Stimulated activated naive B cell treated with anti-CD40 and anti-IgM and Interleukin-4, amounts not matched to agents 10 μg/mL and 1 μg/mL and 100 μg/mL, for 72 hours (primary cell): Measurements from ENCODE around the gene TUBA8.
"Not testable (repeated sequence)": the region's sequence is repeated elsewhere in the genome, so short reads cannot be mapped to it uniquely, and the experiment has no call there.

Experiments used
- ATAC-seq, 2 donors: fragments of 150-1000 bp; cut with Tn5 transposase; replicated peaks; 2 replicates each; pipeline ENCODE4 v1.10.0; 2021; ENCODE audit warnings: moderate library complexity in 1 of 2
- DNase-seq: peaks from one replicate; pipeline ENCODE4 v3.0.0; 2021
- H3K27ac Mint-ChIP-seq: one replicate; pipeline ENCODE4 v1.8.0; 2022; ENCODE audit warnings: mild to moderate bottlenecking, mixed read lengths
- H3K27me3 Mint-ChIP-seq, 2 donors: one replicate each; pipeline ENCODE4 v1.8.0; 2022; ENCODE audit warnings: mixed read lengths in 2 of 2
- H3K36me3 Mint-ChIP-seq, 2 donors: one replicate each; pipeline ENCODE4 v1.8.0; 2022; ENCODE audit warnings: mixed read lengths in 2 of 2, mild to moderate bottlenecking in 1 of 2
- H3K4me1 Mint-ChIP-seq, 2 donors: one replicate each; pipeline ENCODE4 v1.8.0; 2022; ENCODE audit warnings: mixed read lengths in 2 of 2, mild to moderate bottlenecking in 1 of 2
- H3K4me3 Mint-ChIP-seq, 2 donors: one replicate each; pipeline ENCODE4 v1.8.0; 2022; ENCODE audit warnings: mild to moderate bottlenecking in 2 of 2, mixed read lengths in 2 of 2, moderate library complexity in 1 of 2
- H3K9me3 Mint-ChIP-seq, 2 donors: one replicate each; pipeline ENCODE4 v1.8.0; 2022; ENCODE audit warnings: mixed read lengths in 2 of 2, mild to moderate bottlenecking in 1 of 2

TUBA8 gene

DNA sequence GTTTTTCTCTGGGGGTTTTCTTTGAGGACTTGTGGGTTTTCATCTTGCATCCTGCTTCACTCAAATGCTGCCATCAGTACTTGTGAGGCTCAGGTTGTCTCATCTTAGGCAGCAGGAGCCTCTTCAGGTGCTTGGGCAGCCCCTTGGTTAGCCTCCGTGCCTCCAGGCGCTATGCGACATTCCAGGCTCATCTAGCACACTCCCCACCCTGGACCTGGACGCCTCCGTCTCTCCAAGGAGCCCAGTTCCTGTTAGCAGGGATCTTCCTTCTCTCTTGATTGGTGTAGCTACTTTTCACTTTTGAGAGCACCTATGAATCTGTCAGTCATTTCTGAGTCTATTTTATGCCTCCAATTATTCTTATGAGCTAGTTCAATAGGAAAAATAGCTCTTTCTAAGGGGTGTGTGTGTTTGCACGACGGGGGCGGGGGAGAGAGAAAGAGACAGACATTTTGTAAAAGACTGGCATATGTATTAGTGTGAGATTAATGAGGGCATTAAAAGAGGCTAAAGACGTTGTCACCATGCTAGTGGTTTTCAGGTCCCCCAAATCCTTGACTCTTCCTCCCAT, 7.8 kb downstream of the TUBA8 start:
- H3K9me3 Mint-ChIP-seq, result no peaks in the 10 kb centered on the region

DNA sequence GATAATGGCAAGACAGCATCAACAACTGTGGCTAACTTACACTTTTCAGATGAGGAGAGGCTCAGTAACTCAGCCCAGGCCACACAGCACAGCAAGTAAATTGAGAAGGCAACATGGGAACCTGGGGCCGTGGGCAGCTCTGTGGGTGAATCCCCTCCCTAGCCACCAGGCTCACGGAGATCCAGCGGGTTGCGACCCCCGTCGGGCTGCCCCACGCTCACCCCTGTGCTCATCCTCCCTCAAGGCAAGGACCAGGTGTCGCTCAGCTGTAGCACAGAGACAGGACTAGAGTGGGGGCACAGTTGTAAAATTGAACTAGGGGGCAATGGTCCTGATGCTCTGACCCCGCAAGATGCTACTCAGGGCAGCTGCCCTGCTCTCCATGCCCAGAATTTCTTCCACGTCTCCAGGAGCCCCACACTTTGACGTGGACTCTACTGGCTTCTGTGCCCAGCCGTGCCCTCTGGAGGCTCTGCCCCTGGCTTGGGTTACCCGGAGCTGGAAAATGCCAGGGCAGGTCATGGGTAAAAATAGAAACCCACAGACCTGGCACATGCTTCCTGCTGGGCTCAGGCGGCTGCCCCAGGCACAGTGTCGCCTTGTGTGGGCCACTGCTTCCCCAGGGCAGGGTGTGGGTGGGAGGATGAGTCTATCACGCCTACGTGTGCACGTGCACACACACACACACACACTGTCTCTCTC, 9.0 kb downstream of the TUBA8 start:
- DNase-seq (no peak), ATAC-seq (peak; percentile 63 to 65)
- Mint-ChIP-seq H3K4me3 (no peak overlapping the region), H3K36me3 (peaks cover 0 to 11% of the 10 kb centered on the region in 2 donors), H3K4me1 (peaks cover 17 to 27% of the 10 kb centered on the region in 2 donors), H3K27me3 (peaks cover 0 to 9% of the 10 kb centered on the region in 2 donors), H3K9me3 (no peaks in the 10 kb centered on the region), H3K27ac (peak overlapping the region; percentile 4)

More for the DNA sequence above, 7.8 kb downstream of the TUBA8 start:
- ATAC-seq, result no peak
- H3K4me3 Mint-ChIP-seq, result no peak overlapping the region
- no peak for DNase-seq
- peaks cover 0 to 20% of the 10 kb centered on the region in 2 donors for H3K27me3 Mint-ChIP-seq
- H3K36me3 Mint-ChIP-seq, result peaks cover 0 to 3% of the 10 kb centered on the region in 2 donors
- peaks cover 28 to 38% of the 10 kb centered on the region in 2 donors for H3K4me1 Mint-ChIP-seq
- H3K27ac Mint-ChIP-seq, result no peak overlapping the region

DNA sequence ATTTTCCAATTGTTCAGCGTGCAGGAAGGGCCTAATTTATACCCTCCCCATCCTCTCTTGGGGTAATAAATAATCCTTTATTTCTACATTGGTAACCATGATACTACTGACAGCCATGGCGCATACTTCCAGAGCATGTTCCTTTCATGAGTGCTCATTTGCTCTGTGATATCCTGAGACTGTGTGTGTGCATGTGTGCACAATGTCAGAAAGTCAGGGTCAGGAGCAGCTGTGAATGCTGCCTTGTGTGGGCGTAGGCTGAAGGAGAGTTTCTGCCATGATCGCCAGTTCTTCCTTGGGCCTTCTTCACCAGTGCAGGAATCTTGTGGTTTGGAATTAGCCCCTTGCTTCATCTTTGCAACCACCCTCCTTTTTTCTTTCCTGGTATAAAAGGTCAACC, 10.2 kb downstream of the TUBA8 start:
- Mint-ChIP-seq H3K9me3 (no peaks in the 10 kb centered on the region), H3K27ac (no peak overlapping the region), H3K4me3 (no peak overlapping the region), H3K36me3 (peaks cover 0 to 11% of the 10 kb centered on the region in 2 donors), H3K27me3 (peaks cover 0 to 9% of the 10 kb centered on the region in 2 donors), H3K4me1 (peaks cover 15 to 22% of the 10 kb centered on the region in 2 donors)
- DNase-seq (no peak), ATAC-seq (no peak)

DNA sequence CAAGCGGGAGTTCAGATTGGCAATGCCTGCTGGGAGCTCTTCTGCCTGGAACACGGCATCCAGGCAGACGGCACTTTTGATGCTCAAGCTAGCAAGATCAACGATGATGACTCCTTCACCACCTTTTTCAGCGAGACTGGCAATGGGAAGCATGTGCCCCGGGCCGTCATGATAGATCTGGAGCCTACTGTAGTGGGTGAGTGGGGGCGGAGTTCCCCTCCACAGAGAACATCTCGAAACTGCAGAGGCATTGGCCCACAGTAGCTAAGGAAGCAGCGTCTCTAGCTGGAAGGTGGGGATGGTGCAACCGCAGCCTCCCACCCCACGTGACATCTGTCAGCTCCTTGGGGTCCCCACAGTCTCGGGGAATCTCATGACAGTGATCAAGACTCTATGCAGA, 10.9 kb downstream of the TUBA8 start:
- Mint-ChIP-seq H3K9me3 (no peaks in the 10 kb centered on the region), H3K36me3 (peaks cover 3 to 18% of the 10 kb centered on the region in 2 donors), H3K27me3 (peaks cover 0 to 9% of the 10 kb centered on the region in 2 donors), H3K4me3 (no peak overlapping the region), H3K4me1 (peaks cover 13 to 21% of the 10 kb centered on the region in 2 donors), H3K27ac (no peak overlapping the region)
- no peak for DNase-seq
- no peak for ATAC-seq

DNA sequence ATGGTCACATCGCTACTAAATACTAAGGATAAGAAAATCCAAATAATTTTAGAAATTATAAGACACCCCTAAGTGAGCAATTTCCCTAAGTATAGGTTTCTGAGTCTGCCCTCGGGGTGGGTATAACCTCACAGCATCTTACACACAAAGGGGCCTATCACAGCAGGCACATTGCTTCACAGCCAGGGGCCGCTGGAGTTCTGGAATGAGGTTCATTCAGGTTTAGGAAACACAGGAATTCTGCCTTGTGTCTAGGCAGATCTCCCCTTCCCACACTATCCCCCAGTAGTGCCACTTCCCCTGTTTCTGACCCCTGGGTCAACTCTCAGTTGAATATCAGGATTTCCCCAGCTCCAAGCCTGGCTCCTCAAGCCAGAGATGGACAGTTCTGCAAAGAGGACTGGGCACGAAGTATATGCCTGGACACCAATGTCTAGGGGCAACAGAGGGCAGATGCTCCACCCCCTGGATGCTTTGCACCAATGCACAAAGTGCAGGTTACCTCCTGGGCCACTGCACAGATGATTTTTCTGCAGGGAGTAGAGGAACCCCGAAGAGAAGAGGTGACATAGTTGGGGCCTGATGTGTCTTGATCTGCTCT, 11.4 kb downstream of the TUBA8 start:
- DNase-seq (no peak), ATAC-seq (no peak)
- Mint-ChIP-seq H3K4me1 (peaks cover 13 to 21% of the 10 kb centered on the region in 2 donors), H3K27ac (no peak overlapping the region), H3K27me3 (peaks cover 0 to 9% of the 10 kb centered on the region in 2 donors), H3K9me3 (no peaks in the 10 kb centered on the region), H3K4me3 (no peak overlapping the region), H3K36me3 (peaks cover 7 to 23% of the 10 kb centered on the region in 2 donors)

DNA sequence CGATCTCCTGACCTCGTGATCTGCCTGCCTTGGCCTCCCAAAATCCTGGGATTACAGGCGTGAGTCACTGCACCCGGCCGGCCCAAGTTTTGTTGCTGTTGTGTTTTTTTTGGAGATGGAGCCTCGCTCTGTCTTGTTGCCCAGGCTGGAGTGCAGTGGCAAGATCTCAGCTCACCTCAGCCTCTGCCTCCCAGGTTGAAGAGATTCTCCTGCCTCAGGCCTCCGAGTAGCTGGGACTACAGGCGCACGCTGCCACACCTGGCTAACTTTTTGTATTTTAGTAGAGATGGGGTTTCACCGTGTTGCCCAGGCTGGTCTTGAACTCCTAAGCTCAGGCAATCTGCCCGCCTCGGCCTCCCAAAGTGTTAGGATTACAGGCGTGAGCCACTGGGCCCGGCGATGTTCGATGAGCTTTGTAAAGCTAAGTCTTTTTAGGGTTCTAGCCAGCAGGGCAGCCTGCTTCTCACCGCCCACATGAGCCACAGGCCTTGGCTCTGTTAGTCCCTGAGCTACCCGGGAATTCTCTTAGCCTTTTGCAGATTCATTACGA, 12.9 kb downstream of the TUBA8 start:
- not testable (repeated sequence) for DNase-seq, H3K4me3 Mint-ChIP-seq, H3K27ac Mint-ChIP-seq, H3K27me3 Mint-ChIP-seq, ATAC-seq, H3K9me3 Mint-ChIP-seq
- H3K4me1 Mint-ChIP-seq, result peaks cover 13 to 19% of the 10 kb centered on the region in 2 donors
- peaks cover 7 to 27% of the 10 kb centered on the region in 2 donors for H3K36me3 Mint-ChIP-seq

DNA sequence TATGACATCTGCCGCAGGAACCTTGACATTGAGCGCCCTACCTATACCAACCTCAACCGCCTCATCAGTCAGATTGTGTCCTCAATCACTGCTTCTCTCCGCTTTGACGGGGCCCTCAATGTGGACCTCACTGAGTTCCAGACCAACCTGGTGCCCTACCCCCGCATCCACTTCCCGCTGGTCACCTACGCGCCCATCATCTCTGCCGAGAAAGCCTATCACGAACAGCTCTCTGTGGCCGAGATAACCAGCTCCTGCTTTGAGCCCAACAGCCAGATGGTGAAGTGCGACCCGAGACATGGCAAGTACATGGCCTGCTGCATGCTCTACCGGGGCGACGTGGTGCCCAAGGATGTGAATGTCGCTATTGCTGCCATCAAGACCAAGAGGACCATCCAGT, 16.0 kb downstream of the TUBA8 start:
- DNase-seq (no peak), ATAC-seq (no peak)
- Mint-ChIP-seq H3K27ac (no peak overlapping the region), H3K27me3 (no peaks in the 10 kb centered on the region), H3K9me3 (no peaks in the 10 kb centered on the region), H3K36me3 (peaks cover 13 to 35% of the 10 kb centered on the region in 2 donors), H3K4me1 (no peaks in the 10 kb centered on the region), H3K4me3 (no peak overlapping the region)

DNA sequence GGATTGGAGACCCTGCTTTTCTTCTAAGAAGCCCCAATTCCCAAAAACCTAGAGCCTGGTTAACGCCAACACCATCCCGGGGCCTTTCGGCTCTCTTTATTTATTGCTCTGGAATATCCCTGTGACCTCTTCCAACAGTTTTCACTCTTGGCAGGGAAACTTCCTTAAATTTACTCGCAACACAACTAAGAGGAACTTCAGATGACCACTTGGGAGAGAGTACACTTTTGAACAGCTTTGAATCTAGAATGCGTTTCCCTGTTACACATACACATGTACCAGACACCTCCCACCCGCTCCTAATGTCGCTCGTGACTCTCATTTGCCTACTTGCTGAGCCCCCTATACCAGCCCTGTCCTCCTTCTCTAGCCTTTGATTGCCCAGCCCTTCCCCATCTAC, 19.4 kb downstream of the TUBA8 start:
- DNase-seq (no peak), ATAC-seq (no peak)
- no peaks in the 10 kb centered on the region for H3K4me1 Mint-ChIP-seq

DNA sequence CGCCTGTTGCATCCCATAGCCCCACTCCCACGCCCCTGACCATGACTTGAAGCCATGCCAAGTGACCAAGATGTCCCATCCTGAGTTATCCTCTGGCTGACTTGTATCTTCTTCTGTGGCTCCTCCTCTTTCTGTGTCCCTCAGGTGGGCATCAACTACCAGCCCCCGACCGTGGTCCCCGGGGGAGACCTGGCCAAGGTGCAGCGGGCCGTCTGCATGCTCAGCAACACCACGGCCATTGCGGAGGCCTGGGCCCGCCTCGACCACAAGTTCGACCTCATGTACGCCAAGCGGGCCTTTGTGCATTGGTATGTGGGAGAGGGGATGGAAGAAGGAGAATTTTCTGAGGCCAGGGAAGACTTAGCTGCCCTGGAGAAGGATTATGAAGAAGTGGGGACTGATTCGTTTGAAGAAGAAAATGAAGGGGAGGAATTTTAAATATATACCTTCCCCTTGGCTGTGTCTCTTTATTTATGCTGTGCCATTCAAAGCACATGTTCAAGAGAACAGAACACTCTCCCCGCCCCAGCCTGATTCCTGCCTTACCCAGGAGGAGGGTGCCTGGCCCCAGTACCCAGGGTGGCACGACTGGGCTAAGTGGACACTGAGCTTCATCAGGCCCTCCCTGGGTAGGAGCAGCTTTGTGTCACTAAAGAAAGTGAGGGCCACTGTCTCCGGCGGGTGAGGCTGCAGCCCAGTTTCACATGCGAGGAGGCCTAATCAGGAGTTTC, 20.3 kb downstream of the TUBA8 start:
- ATAC-seq (no peak), DNase-seq (no peak)
- no peaks in the 10 kb centered on the region for H3K9me3 Mint-ChIP-seq
- H3K4me3 Mint-ChIP-seq, result no peak overlapping the region
- no peaks in the 10 kb centered on the region for H3K27me3 Mint-ChIP-seq
- H3K4me1 Mint-ChIP-seq, result no peaks in the 10 kb centered on the region
- peaks cover 14 to 29% of the 10 kb centered on the region in 2 donors for H3K36me3 Mint-ChIP-seq
- H3K27ac Mint-ChIP-seq, result no peak overlapping the region

More for the DNA sequence above, 19.4 kb downstream of the TUBA8 start:
- peaks cover 14 to 29% of the 10 kb centered on the region in 2 donors for H3K36me3 Mint-ChIP-seq
- H3K4me3 Mint-ChIP-seq, result no peak overlapping the region
- no peak overlapping the region for H3K27ac Mint-ChIP-seq
- no peaks in the 10 kb centered on the region for H3K9me3 Mint-ChIP-seq
- no peaks in the 10 kb centered on the region for H3K27me3 Mint-ChIP-seq

DNA sequence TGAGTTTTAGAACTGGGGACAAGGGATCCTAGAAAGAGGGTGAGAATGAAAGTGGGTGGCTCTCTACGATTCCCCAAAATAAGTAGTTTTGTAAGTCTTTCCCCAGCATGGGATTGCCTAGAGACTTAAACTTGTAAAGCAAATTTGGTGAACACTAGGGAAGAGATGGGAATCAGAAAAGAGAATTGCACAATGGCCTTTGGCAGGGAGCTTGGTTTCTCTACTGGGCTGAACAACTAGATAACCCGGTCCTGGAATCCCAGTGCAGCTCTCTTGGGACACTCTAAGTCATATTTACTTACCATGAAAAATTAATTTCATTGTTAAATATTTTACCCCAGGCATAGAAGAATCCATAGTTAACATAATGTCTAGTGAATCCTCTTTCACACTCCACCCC, 22.8 kb downstream of the TUBA8 start:
- no peak overlapping the region for H3K4me3 Mint-ChIP-seq

DNA sequence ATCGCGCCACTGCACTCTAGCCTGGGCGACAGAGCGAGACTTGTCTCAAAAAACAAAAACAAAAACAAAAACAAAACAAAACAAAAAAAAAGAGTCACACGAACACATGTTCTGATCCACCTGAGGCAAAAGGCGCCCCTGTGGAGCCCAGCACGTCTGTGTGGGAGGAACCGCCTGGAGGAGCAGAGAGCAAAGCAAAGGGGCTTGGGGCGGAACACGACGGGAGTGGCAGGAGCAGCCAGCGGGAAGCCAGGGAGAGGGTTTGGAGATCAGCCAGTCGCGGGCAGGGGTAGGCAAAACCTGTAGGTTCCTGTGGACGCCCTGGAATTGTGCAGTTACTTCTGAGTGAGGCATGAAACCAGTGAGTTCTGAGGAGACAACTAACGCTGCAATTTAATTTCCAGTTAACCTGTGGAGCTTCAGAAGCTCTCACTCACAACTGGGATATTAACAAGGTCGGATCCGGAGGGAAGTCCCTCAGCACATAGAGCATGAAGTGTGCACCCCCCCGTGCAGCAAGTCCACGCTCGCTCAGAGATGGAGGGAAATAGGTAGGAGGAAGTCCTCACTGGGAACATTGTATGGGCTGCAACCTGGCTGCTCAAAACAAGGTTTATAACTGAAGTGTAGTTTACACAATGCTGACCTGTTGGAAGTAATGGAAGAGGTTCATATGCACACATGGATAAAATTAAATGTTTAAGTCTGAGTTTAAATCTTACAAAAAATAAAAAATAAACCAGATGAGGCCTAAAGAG, 26.1 kb downstream of the TUBA8 start:
- DNase-seq (no peak), ATAC-seq (no peak)
- peaks cover 10 to 12% of the 10 kb centered on the region in 2 donors for H3K36me3 Mint-ChIP-seq
- peaks cover 0 to 4% of the 10 kb centered on the region in 2 donors for H3K9me3 Mint-ChIP-seq
- H3K27me3 Mint-ChIP-seq, result no peaks in the 10 kb centered on the region
- peak overlapping the region; percentile 21 for H3K27ac Mint-ChIP-seq
- H3K4me3 Mint-ChIP-seq, result no peak overlapping the region
- H3K4me1 Mint-ChIP-seq, result no peaks in the 10 kb centered on the region

More for the DNA sequence above, 22.8 kb downstream of the TUBA8 start:
- no peaks in the 10 kb centered on the region for H3K4me1 Mint-ChIP-seq
- H3K36me3 Mint-ChIP-seq, result peaks cover 10 to 17% of the 10 kb centered on the region in 2 donors
- no peak overlapping the region for H3K27ac Mint-ChIP-seq
- H3K9me3 Mint-ChIP-seq, result peaks cover 0 to 2% of the 10 kb centered on the region in 2 donors
- no peaks in the 10 kb centered on the region for H3K27me3 Mint-ChIP-seq
- DNase-seq (no peak), ATAC-seq (no peak)

DNA sequence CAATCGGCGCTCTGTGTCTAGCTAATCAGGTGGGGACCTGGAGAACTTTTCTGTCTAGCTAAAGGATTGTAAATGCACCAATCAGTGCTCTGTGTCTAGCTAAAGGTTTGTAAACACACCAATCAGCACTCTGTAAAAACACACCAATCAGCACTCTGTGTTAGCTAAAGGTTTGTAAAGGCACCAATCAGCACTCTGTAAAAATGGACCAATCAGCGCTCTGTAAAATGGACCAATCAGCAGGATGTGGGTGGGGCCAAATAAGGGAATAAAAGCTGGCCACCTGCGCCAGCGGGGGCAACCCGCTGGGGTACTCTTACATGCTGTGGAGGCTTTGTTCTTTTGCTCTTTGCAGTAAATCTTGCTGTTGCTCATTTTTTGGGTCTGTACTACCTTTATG, 30.4 kb downstream of the TUBA8 start:
- H3K4me1 Mint-ChIP-seq, H3K27me3 Mint-ChIP-seq, H3K4me3 Mint-ChIP-seq, H3K9me3 Mint-ChIP-seq, DNase-seq, ATAC-seq, H3K27ac Mint-ChIP-seq: not testable (repeated sequence)
- H3K36me3 Mint-ChIP-seq, result peaks cover 9 to 12% of the 10 kb centered on the region in 2 donors

DNA sequence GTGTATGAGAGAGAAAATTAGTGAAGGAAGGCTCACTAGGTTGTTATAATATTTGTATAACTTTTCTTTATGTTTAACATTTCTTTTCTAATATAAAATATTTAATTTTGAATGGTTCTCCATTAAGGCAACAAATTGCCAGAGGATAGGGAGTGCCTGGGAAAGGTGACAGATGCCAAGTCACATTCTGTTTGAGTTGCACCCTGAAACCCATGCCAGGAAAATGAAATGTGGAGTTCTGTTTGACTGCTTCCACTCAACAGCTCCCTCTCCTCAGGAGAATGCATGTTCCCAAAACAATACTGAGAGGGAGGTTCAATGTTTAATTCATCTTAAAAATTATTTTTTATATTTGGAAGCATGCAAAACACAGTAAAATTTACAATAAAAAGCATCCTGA, 33.5 kb downstream of the TUBA8 start:
- no peaks in the 10 kb centered on the region for H3K27me3 Mint-ChIP-seq
- H3K4me1 Mint-ChIP-seq, result peaks cover 3 to 9% of the 10 kb centered on the region in 2 donors
- ATAC-seq, result no peak
- no peak overlapping the region for H3K4me3 Mint-ChIP-seq
- no peak overlapping the region for H3K27ac Mint-ChIP-seq
- H3K9me3 Mint-ChIP-seq, result peaks cover 0 to 2% of the 10 kb centered on the region in 2 donors
- peaks cover 5 to 9% of the 10 kb centered on the region in 2 donors for H3K36me3 Mint-ChIP-seq
- DNase-seq, result no peak
